DMS153 treated with DMSO at 0.1 percent for 48 hours (cell line): ENCODE measurements around the gene HACD2.

Source experiments
- DNase-seq: peaks from one replicate; lab custom pipeline; 2025; ENCODE audit not compliant: unreplicated experiment; lab: John Stamatoyannopoulos, UW

Gene HACD2

GRCh38 chr3:123571973-123572365 lies 12.9 kb downstream of the HACD2 start:
- DNase-seq, result no peak

- DNase-seq, result no peak
Measured at GRCh38 chr3:123571264-123571972, 13.4 kb downstream of the HACD2 start.

DNA sequence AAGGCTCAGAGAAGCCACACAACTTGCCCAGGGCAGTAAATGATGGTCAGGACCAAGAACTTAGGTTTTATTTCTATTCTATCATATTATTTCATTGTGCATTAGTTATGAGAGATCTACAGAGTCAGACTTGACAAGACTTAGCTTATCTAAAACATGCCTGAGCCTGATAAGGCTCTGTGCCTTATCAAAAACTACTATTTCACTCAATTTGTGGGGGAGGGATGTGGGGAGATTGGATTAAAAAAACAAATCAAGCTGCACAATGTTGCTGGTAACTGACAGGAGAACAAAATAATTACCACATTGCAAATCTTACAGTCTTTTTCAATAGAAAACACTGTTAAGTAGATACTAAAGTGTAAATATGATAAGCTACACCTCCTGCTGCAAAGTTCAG lies 16.0 kb downstream of the HACD2 start:
- DNase-seq, result no peak

DNA sequence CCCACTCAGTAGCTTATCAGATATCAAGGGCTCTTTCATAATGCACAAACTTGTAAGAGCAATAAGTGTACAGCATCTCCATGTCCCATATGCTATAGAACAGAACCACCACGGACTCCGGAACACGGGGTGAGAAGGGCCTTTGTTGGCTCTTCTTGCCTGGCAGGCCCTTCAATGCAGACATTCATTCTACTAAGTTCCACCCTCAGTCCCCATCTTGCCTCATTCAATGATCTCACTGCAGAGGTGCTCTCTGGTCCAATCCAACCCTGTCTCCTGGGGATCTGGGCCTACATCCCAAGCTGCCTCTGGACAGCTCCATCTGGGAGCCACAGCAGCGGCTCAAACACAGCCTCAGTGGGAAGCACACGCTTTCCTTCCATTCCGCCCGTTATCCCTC lies 16.8 kb downstream of the HACD2 start:
- DNase-seq, result no peak

GRCh38 chr3:123564056-123564455 lies 20.8 kb downstream of the HACD2 start:
- DNase-seq, result no peak

- no peak for DNase-seq
Measured at GRCh38 chr3:123562547-123562946, 22.3 kb downstream of the HACD2 start.

GRCh38 chr3:123561188-123561587 lies 23.7 kb downstream of the HACD2 start:
- DNase-seq, result no peak

DNA sequence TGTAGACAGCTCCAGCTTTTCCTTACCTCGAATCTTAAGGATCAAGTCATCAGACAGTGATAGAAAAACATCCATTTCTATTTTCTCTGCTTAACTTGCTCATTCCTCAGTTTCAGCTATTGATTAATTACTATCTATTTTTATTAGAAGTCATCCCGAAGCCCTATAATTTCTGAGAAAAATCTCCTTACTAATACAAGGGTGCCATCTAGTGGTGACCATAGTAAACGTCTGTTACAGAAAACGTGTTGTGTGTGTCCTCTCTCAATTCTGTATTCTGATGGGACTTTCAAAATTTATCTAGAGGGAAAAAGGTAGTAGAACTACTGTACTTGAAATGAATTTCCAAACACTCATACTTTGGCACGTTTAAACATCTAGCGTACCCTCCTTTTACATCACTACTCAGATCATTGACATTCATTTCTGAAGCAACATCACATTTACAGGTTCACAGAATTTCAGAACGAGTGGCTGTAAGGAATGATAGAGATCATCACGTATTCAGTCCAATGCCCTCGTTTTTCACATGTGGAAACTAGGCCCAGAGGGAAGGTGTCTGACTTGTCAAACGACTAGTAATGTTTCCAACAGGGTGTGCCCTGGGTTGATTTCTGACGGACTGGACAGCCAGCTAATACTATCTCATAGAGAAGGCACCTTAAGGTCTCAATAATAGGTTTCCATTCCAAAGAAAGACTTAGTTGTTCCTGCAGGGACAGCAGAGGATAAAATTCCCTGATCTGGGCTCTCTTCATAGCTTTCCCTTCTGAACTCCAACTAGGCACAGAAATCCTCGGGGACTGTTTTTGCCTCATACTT lies 25.6 kb downstream of the HACD2 start:
- DNase-seq, result peak; percentile 33

GRCh38 chr3:123553536-123553935 lies 31.3 kb downstream of the HACD2 start:
- no peak for DNase-seq

- no peak for DNase-seq
Measured at GRCh38 chr3:123552768-123553167, 32.1 kb downstream of the HACD2 start.

DNA sequence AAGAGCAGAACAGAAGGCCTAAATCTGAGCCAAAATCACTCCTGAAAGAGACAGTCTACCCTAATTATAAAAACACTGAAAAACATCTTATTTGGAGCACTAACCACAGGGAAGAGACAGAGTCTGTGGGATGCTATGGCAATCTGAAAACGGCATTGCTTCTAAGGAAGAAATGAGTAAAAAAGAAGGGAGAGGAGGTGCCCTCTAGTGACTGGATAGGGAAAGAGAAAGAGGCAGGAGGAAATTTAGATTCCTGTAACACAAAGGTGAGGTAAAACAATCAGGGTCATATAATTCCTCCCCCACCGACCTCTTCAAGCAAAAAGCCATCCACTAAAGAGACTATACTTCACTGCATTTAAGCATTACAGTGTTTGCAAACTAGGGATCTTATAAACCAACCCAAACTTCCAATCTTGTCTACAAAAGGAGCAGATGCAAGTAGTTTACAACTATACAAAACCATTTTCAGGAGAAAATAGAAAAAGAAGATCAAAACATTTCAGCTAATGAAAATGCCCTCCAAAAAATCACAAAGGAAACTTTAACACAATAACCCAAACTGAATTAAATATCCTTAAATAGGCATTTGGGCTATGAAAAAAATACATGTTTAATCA lies 32.6 kb downstream of the HACD2 start:
- no peak for DNase-seq

- DNase-seq, result no peak
Measured at GRCh38 chr3:123547881-123548519, 36.9 kb downstream of the HACD2 start.

DNA sequence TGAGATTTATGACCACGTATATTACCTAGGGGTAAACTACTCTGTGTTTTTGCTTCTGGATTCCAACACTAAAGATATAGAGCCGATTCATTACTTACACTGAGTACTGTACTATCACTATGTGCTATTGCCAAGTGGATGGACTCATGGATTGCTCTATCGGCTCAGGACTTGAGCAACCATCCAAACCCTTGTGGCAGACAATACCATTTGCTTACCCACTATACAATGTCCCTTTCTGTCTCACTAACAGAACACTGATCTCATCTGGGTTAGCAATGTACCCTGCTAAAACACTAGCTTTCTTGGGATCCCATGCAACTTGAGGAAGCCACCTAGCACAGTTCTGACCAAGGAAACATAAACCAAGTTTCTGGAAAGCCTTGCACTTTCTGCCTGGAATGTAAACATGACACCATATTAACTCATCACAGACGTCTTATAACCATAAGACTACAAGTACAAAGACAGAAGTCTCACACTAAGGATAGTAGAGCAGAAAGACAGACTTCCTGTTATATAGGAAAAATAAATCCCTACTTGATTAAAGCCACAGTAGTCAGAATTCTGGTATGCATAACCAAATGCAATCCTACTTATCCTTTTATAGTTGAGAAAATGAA lies 38.6 kb downstream of the HACD2 start:
- no peak for DNase-seq

DNA sequence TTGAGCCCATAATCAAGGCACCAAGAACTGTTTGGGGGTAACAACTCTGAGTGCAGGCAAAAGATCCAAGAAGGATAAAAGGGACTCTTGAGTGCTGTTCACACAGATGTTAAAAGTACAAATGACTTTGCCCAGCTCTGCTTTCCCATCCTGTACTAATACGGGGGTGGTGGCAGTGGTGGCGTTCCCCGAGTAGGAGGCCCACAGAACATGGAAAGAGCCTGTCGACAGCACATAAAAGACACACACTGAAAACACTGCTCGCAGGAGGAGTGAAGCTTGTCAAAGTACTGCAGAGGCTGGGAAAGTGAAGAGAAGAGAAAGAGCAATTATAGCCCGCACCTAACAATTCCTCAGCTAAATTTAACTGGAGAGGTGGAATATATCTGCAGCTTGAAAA lies 40.9 kb downstream of the HACD2 start:
- no peak for DNase-seq

- no peak for DNase-seq
Measured at GRCh38 chr3:123540285-123540684, 44.6 kb downstream of the HACD2 start.

DNA sequence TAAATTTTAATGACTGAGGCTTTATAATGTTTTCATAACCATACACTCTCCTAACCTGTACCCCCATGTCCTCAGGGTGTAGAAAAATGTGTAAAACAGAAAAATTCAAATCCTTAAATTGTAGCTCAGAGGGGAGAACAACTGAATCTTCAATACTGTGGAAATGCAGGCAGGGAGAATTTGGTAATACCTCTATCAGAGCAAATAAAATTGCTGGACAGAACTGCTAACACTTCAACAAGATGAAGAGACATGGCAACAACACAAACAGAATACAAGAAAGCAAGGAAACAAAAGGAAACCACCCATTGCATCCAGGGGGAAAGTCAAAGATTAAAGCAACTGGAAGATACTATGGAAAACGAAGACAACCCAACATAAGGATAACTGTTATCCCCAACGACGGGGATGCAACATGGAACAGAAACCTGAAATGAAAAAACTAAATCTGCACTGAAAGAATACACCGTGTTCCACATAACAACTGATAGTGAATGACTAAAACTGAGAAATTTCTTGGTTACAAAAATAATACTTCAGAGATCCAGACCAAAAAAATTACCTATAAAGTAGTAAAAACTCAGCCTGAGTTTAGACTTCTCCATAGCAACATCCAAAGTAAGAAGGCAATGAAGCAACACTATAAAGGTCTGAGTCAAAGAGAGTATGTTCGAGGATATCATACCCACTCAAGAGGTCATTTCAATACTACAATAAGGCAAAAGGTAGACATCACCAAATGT lies 48.5 kb downstream of the HACD2 start:
- no peak for DNase-seq

- DNase-seq, result no peak
Measured at GRCh38 chr3:123535580-123535979, 49.3 kb downstream of the HACD2 start.

GRCh38 chr3:123534264-123534663 lies 50.6 kb downstream of the HACD2 start:
- DNase-seq, result no peak

DNA sequence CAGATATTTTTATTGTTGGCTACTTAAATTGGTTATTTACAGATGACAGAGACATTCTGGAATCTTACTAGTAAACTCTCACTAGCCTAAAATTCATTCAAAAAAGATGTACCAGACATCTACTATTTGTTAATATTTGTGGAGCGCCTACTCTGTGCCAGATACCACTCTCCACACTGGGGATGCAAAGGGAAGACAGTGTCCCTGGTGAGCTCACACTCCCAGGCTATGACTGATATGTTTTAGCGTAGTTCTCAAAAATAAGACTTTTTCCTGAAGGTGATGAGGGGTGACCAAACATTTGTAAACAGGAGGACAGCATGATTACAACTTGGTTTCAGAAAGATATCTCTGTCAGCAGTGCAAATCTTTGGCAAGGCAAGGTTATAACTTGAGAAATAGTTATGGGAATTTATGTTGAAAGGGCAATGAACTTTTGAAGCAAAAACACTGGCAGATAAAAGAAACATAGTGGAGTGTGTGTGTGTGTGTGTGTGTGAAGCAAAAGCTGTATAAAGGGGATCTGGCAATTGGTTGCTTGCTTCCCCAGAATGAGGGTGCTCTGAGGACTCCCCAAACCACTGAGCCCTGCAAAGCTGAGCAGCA lies 51.2 kb downstream of the HACD2 start:
- DNase-seq, result no peak

DNA sequence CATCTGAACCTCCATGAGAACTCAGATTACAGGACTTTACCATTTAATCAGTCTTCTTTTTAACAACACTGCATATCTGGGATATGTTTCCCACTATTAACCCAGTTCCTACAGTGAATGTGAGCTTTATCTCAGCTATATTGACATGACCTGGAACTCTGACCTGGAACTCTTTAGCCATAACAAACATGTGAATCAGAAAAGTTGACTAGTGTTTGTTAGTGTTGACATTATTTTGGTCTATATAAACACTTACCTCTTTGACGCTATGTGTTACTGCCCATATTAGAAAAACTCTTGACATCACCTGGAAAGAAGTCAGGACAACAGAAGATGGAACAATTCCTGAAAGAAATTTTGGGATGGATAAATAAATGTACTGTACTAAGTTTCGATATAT lies 56.7 kb downstream of the HACD2 start:
- no peak for DNase-seq
